Stimulated activated CD4-positive, alpha-beta T cell treated with anti-CD3 and anti-CD28 coated beads, TNF-alpha, amount 100 ng/mL, for 24 hours (primary cell): ENCODE data around the gene MTMR6.

ENCODE experiments used
- DNase-seq, 3 experiments: peaks; one replicate each; pipeline ENCODE4 v3.0.0-alpha.2; 2020; ENCODE audit warnings: low read depth in 3 of 3

Gene MTMR6

DNA sequence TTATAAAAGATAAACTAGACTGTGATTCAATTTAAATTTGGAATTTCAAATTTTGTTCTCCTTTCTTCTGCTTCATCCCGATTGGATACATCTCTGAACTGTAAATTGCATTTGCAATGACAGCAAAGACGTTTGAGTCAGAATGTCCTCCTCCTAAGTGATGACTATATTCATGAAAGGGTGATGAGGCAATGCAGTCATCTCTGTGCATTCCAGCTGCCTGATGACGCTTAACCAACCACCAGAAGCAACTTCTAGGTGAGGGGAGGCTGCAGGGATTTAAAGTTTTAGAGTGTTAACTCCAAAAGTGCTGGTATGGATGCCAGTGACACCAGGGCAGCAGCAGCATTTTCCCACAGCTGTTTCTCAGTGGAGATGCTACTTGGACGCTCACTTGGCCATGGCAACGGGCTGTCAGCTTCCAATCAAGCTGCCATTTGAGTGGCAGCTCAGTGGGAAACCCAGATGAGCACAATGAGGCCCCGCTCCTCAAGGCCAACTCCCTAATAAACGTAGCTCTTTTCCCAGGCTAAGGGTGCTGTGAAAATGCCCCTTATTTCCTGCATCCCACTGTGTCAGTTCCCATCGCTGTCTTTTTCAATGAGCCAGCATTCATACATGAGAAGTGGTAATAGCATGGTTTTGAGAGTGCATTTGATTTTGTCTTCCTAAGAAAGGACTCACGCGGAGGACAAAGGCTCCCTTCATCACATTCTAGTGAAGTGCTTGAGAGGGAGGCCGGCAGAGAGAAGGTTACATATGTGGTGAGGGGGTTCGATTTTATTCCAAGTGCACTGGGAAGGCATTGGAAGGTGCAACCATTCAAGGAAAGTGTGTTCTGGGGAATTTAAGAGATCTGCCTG lies 70.0 kb downstream of the MTMR6 start:
- no peak for DNase-seq

DNA sequence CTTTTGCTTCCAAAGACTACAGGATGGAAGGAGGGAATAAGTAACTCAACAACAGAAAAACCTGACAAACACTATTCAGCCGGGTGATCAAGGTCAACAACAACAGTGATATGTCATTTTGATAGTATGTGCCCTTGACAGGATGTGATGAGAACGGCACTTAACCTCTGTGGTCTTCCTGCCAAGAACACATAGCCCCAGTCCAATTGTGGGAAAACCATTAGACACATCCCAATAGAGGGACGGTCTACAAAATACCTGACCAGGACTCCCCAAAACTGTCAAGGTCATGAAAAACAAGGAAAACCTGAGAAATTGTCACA lies 72.1 kb downstream of the MTMR6 start:
- DNase-seq: no peak

DNA sequence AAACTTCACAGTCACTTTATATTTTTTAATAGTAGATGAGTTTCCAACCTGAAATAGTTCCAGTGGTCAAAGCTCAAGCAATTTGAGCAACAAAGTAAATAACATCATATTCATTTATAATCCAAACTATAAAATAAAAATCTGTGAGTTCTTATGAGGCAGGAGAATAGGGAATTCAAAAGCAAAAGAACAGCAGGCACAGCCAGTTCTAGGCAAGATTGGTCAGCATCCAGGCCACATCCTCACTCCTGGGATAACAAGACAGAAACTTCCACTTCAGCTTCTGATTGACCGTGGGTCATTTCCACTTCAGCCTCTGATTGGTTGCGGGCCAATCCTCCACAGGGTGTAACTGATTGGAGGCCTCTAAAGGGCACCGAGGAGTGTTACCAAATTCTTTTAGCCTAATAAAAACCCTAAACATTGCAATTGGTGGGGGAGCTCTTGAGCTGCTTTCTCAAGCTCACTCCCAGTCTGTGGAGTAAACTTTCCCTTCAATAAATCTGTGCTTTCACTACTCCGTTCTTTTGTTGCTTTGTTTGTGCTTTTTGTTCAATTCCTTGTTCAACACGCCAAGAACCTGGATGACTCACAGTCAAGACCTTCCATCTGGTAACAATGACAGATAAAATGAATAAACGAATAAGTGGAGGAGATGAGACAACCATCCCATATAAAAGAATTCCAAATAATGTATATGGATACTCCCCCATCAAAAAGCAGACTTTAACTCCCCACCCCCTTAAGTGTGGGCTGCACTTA lies 72.6 kb downstream of the MTMR6 start:
- DNase-seq: no peak

DNA sequence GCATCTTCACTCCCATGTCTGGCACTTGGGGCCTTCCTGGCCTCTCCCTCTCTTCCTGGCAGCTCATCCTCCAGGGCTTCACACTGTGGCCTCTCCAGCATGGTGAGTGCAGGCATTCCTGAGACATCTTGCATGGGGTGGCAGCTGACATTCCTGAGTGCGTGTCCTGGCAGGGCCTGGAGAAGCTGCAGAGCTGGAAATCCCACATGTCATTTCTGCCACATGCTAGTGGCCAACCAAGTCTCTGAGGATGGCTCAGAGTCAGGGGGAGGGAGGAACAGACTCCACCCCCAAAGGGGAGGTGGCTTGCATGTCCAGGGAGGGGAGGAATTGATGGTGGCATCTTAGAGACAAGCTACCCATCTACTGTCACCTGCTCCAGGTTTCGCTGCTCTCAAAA lies 73.6 kb downstream of the MTMR6 start:
- no peak for DNase-seq

DNA sequence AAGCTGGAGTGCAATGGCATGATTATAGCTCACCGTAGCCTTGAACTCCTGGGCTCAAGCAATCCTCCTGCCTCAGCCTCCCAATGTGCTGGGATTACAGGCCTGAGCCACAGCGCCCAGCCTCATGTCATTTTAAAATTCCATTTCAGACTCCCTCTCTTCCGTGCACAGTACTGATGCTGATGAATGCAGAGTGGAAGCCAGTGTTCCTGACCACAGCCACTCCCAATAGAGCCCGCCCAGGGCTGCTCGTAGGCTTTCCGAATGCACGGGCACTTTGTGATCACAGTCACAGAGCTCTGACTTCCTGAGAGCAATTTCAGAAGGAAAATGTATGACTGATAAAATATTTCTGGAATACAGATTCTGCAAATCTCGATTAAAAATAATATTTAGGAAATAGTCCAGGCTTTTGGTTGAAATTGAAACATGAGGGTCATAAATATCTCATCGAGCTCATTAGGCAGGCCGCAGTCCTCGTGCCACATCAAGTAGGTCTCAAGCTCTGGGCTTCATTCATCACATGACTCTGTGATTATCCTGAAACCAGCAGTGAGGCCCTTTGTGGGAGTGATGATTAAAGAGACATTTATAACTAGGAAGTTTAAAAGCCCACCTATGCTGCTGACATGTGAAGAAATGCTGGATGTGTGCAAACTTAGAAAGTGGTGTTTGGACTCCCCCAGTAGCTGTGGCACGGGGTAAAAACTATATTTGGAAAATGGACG lies 76.3 kb downstream of the MTMR6 start:
- no peak for DNase-seq

DNA sequence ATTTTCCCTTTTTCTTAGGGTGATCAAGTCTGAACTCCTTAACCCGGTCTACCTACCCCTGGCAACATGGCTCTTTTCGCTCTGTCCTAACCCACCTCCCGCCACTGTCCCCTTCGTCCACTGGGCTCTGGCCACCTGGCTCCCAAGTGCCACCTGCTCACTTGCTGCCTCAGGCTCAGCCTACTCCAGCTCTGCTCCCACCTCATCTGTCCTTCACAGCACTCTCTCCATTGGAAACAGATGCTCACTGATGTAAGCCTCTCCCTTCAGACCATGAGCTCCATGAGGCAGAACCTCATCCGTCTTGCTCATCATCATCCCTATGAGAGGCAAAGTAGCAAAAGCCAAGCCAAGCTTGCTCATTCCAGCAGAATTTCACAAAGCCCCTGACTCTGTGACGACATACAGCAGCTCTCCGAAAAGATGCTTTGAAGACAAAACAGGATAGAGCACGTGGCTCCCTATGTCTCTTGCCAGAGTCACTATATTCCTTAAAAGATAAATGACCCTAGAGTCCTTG lies 79.9 kb downstream of the MTMR6 start:
- DNase-seq: no peak

DNA sequence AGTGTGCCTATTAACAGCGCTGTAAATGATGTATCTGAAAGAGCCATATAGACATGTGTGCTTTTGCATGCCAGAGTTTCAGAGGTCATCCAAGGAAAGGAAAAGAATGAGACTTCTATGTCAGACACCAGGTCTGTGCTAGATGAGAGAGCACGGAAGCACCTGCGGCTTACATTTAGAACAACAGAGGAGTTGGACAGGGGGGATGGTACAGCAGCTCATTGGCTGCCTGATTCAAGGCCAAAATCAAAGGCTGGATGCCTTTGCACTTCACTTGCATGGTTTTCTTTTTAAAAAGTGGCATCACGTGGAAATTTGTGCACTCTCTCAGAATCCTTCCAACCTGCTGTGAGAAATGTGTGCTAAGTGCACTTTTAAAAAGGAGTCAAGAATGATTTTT lies 82.4 kb downstream of the MTMR6 start:
- no peak for DNase-seq

DNA sequence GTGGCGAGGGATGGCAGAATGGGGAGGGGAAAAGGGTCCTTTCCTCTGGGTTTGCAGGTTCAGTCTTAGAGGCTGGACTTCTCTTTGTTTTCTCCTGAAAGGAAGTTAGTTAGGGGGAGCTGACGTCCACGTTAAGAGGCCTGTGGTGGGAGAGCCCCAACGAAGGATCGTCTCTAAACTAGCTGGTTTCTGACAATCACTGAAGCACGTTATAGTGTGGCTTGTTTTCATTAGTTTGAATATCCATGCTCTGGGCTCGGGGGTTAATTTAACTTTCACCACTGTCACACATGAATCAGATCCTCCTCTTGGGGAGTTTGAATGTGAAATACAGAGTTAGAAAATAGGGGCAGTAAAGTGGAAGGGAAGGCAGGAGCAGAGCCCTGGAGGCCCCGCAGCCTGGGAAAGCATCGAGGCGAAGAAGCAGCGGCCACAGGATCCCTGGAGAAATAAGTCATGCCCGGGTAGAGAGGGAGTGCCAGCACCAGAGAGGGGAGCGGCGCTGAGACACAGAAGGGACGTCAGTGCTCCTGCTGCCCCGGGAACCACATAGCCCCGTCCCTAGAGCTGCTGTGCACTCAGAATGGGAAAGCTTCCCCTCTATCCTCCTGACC lies 84.1 kb downstream of the MTMR6 start:
- DNase-seq: no peak

DNA sequence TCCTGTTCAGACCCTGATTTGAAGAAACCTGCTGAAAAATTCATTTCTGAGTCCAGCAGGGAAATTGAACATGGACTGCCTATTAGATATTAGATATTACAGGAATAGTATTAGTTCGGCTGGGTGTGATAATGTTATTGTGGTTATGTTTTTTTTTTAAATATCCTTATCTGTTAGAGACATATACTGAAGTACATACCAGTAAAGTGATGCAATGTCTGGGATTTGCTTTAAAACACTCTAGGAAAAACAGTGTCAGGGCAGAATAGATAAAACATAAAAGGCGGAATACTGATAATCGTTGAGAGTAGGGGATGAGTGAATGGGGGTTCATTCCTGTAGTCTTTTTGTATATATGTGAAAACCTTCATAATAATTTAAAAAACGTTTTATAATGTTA lies 86.5 kb downstream of the MTMR6 start:
- DNase-seq: no peak

DNA sequence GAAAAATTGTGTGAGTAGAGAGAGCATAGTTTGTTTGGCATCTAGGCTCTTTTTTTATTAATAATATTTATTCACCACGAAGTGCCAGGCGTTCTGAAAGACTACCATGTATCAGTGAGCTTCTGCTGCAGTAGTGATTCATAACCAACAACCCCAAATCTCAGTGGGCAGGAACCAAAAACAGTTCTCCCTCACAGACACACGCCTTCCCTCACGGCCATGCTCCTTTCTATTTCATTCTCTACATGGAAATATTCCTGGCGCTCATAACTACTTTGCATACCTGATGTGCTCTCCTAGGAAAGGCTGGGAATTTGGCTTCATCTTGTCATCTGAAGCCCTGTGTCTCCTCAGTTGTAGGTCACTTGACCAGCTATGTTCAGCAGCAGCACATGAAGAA lies 88.6 kb downstream of the MTMR6 start:
- DNase-seq: no peak

DNA sequence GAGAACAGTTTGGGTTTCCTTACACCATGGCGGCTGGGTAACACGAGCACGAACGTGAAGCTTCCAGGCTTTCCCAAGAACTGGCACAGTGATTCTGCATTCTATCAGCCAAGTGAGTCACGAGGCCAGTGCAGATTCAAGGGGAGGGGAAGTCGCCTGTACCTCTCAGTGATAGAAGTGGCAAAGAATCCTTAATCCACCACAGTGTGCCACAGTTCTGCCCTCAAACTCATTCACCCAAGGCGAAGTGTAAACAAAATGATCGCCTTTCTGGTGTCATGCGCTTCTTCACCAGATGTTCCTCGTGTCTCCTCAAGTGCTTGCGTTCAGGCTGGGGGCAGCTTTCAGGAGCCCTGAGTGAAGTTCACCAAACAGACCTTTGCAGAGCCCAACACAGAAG lies 90.3 kb downstream of the MTMR6 start:
- DNase-seq: no peak
